PC-3 (cell line): ENCODE measurements around the gene SERINC2.

Experiments used
- EZH2 ChIP-seq: fragments of 300-600 bp; sonication (generic); IDR thresholded peaks from one replicate; pipeline ENCODE4 v1.6.1; 2017; ENCODE audit warnings: antibody characterized with exemption, mild to moderate bottlenecking, low read length; ENCODE audit not compliant: unreplicated experiment
- EZH2phosphoT487 ChIP-seq: fragments of 300-600 bp; sonication (generic); IDR thresholded peaks from 2 replicates; pipeline ENCODE4 v1.6.1; 2018; ENCODE audit warnings: mild to moderate bottlenecking, antibody characterized with exemption, low read length, borderline replicate concordance
- TF ChIP-seq, protein P1 (sequence below): fragments of 300-600 bp; sonication (generic); conservative IDR thresholded peaks from 2 replicates; pipeline ENCODE4 v1.5.1; 2017; ENCODE audit warnings: antibody characterized with exemption, low read depth, mild to moderate bottlenecking, low read length

DNA sequence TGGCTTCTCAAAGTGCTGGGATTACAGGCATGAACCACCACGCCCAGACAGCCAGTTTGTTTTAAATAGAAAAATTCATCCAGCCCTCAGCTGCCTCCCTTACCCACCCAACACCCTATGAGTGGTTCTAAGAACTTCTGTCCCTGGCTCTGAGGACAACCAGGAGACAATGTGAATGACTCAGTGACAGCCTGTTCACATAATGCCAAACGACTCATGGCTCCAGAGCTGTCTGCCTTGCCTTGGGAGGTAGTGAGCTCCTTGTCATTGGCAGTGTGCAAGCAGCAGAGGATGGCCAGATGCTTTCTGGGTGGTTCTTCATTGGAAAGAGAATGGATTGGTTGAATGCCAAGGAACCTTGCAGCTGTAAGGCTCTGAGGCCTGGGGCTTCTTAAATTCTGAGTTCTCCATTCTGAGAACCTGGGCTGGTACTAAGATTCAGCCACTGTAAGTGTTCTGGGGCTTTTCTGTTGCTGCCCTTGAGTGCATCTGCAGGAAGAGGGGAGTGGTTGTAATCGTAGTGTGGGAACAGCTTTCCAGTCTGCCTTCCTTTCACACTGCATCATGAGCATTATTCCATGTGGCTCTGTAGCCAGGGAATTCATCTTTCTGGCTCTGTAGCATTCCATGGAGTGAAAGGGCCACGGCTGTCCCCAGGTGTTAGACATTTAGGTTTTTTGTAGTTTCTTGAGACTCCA is 5.8 kb downstream of the SERINC2 start:
- TF ChIP-seq EZH2phosphoT487 (no peak), EZH2 (no peak)
- TF ChIP-seq, protein P1, sequence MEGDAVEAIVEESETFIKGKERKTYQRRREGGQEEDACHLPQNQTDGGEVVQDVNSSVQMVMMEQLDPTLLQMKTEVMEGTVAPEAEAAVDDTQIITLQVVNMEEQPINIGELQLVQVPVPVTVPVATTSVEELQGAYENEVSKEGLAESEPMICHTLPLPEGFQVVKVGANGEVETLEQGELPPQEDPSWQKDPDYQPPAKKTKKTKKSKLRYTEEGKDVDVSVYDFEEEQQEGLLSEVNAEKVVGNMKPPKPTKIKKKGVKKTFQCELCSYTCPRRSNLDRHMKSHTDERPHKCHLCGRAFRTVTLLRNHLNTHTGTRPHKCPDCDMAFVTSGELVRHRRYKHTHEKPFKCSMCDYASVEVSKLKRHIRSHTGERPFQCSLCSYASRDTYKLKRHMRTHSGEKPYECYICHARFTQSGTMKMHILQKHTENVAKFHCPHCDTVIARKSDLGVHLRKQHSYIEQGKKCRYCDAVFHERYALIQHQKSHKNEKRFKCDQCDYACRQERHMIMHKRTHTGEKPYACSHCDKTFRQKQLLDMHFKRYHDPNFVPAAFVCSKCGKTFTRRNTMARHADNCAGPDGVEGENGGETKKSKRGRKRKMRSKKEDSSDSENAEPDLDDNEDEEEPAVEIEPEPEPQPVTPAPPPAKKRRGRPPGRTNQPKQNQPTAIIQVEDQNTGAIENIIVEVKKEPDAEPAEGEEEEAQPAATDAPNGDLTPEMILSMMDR: no peak
